GM23338 (cell line): ENCODE data around the gene MSL1. TPM values are rescaled to one million over a fixed set of nuclear protein-coding genes. Genes with fewer than 3 reads are reported as not detected.

Experiments used
- ATAC-seq: fragments of 200-7000 bp; cut with Tn5 transposase; 3 replicates; pipeline ENCODE4 v1.9.1; 2020
- DNase-seq: peaks from one replicate; pipeline ENCODE4 v3.0.0-alpha.2; 2015; ENCODE audit warnings: low spot score
- H2AFZ ChIP-seq: fragments of 200-600 bp; sonication (generic); 2 replicates; pipeline ENCODE4 v1.8.0; 2016; ENCODE audit warnings: antibody characterized with exemption, mild to moderate bottlenecking, moderate library complexity
- H3F3A ChIP-seq: fragments of 200-600 bp; sonication (generic); replicated peaks from 2 replicates; pipeline ENCODE4 v1.8.0; 2017; ENCODE audit warnings: antibody characterized with exemption, mixed run types, low read depth
- H3K27ac ChIP-seq: fragments of 200-600 bp; sonication (generic); 2 replicates; pipeline ENCODE4 v1.6.1; 2016; ENCODE audit warnings: low read depth
- H3K27me3 ChIP-seq: fragments of 200-600 bp; sonication (generic); 2 replicates; pipeline ENCODE4 v1.8.0; 2016; ENCODE audit warnings: mild to moderate bottlenecking, mixed run types, moderate library complexity; ENCODE audit not compliant: insufficient read depth
- H3K36me3 ChIP-seq: fragments of 200-600 bp; sonication (generic); 2 replicates; pipeline ENCODE4 v1.8.0; 2016; ENCODE audit warnings: mild to moderate bottlenecking; ENCODE audit not compliant: insufficient read depth
- H3K4me1 ChIP-seq: fragments of 200-600 bp; sonication (generic); 2 replicates; pipeline ENCODE4 v1.8.0; 2016; ENCODE audit warnings: mild to moderate bottlenecking, moderate library complexity; ENCODE audit not compliant: insufficient read depth
- H3K4me2 ChIP-seq: fragments of 200-600 bp; sonication (generic); 2 replicates; pipeline ENCODE4 v1.7.1; 2017; ENCODE audit warnings: mixed run types
- H3K4me3 ChIP-seq: fragments of 200-600 bp; sonication (generic); 2 replicates; pipeline ENCODE4 v1.6.1; 2016; ENCODE audit warnings: mixed run types
- H3K79me2 ChIP-seq: fragments of 200-600 bp; sonication (generic); replicated peaks from 2 replicates; pipeline ENCODE4 v1.8.0; 2017; ENCODE audit warnings: mild to moderate bottlenecking; ENCODE audit not compliant: insufficient read depth
- H3K9me2 ChIP-seq: fragments of 200-600 bp; sonication (generic); 2 replicates; pipeline ENCODE4 v1.8.0; 2017; ENCODE audit not compliant: insufficient read depth
- H4K20me1 ChIP-seq: fragments of 200-600 bp; sonication (generic); replicated peaks from 2 replicates; pipeline ENCODE4 v1.8.0; 2017; ENCODE audit warnings: mild to moderate bottlenecking; ENCODE audit not compliant: insufficient read depth
- H3K27ac Mint-ChIP-seq: 2 replicates; pipeline ENCODE4 v1.8.0; 2020; ENCODE audit warnings: inconsistent platforms, mild to moderate bottlenecking, moderate library complexity, mixed read lengths
- H3K27me3 Mint-ChIP-seq: 3 replicates; pipeline ENCODE4 v1.8.0; 2022; ENCODE audit warnings: low read depth, mild to moderate bottlenecking, moderate library complexity, mixed read lengths, inconsistent platforms; ENCODE audit not compliant: insufficient read depth, poor library complexity
- H3K36me3 Mint-ChIP-seq: 3 replicates; pipeline ENCODE4 v1.8.0; 2021; ENCODE audit warnings: low read depth, mild to moderate bottlenecking, inconsistent platforms, moderate library complexity, mixed read lengths
- H3K4me1 Mint-ChIP-seq: 3 replicates; pipeline ENCODE4 v1.8.0; 2020; ENCODE audit warnings: mild to moderate bottlenecking, inconsistent platforms, mixed read lengths
- H3K4me3 Mint-ChIP-seq: 3 replicates; pipeline ENCODE4 v1.8.0; 2021; ENCODE audit warnings: moderate library complexity, mild to moderate bottlenecking, inconsistent platforms, mixed read lengths
- H3K9me3 Mint-ChIP-seq: 3 replicates; pipeline ENCODE4 v1.8.0; 2020; ENCODE audit warnings: moderate library complexity, mild to moderate bottlenecking, inconsistent platforms, mixed read lengths
- JUNB ChIP-seq: IDR thresholded peaks from one replicate; pipeline ENCODE4 v1.6.1; 2016; ENCODE audit warnings: antibody characterized with exemption; ENCODE audit not compliant: unreplicated experiment
- STAT1 ChIP-seq: IDR thresholded peaks from one replicate; pipeline ENCODE4 v1.6.1; 2016; ENCODE audit warnings: antibody characterized with exemption; ENCODE audit not compliant: unreplicated experiment
- polyA plus RNA-seq: library from polyadenylated mRNA; unstranded; fragments of >200 nt; fragmentation: Nextera tagmentation; extraction: Ambion mirVana; gene quantifications from 2 replicates; pipeline ENCODE4 v1.2.1, GENCODE V29; 2016
- total RNA-seq: library from RNA; depleted of rRNA; stranded (reverse); fragments of >200 nt; shearing (Covaris generic); gene quantifications from 2 replicates; pipeline ENCODE4 v1.2.3, GENCODE V29; 2014
- TF ChIP-seq, protein P1 (sequence below): fragments of 250-450 bp; sonication (Bioruptor Pico); IDR thresholded peaks from 2 replicates; pipeline ENCODE4 v1.5.0; 2020; ENCODE audit warnings: mild to moderate bottlenecking, moderate library complexity
- TF ChIP-seq, protein P2 (sequence below), 2 experiments: fragments of 200-600 bp in 1 of 2; sonication (generic) in 1 of 2; conservative IDR thresholded peaks; 2 replicates each; pipeline versions ENCODE4 v1.5.1 to v1.6.1; 2016 to 2017; ENCODE audit warnings: antibody characterized with exemption in 2 of 2, low read depth in 2 of 2, mild to moderate bottlenecking in 2 of 2, moderate library complexity in 1 of 2

The MSL1 gene
- total and polyA plus RNA-seq, 2 experiments from 2014 or later, result 16.2 to 56.5 TPM

- TF ChIP-seq, protein P1, sequence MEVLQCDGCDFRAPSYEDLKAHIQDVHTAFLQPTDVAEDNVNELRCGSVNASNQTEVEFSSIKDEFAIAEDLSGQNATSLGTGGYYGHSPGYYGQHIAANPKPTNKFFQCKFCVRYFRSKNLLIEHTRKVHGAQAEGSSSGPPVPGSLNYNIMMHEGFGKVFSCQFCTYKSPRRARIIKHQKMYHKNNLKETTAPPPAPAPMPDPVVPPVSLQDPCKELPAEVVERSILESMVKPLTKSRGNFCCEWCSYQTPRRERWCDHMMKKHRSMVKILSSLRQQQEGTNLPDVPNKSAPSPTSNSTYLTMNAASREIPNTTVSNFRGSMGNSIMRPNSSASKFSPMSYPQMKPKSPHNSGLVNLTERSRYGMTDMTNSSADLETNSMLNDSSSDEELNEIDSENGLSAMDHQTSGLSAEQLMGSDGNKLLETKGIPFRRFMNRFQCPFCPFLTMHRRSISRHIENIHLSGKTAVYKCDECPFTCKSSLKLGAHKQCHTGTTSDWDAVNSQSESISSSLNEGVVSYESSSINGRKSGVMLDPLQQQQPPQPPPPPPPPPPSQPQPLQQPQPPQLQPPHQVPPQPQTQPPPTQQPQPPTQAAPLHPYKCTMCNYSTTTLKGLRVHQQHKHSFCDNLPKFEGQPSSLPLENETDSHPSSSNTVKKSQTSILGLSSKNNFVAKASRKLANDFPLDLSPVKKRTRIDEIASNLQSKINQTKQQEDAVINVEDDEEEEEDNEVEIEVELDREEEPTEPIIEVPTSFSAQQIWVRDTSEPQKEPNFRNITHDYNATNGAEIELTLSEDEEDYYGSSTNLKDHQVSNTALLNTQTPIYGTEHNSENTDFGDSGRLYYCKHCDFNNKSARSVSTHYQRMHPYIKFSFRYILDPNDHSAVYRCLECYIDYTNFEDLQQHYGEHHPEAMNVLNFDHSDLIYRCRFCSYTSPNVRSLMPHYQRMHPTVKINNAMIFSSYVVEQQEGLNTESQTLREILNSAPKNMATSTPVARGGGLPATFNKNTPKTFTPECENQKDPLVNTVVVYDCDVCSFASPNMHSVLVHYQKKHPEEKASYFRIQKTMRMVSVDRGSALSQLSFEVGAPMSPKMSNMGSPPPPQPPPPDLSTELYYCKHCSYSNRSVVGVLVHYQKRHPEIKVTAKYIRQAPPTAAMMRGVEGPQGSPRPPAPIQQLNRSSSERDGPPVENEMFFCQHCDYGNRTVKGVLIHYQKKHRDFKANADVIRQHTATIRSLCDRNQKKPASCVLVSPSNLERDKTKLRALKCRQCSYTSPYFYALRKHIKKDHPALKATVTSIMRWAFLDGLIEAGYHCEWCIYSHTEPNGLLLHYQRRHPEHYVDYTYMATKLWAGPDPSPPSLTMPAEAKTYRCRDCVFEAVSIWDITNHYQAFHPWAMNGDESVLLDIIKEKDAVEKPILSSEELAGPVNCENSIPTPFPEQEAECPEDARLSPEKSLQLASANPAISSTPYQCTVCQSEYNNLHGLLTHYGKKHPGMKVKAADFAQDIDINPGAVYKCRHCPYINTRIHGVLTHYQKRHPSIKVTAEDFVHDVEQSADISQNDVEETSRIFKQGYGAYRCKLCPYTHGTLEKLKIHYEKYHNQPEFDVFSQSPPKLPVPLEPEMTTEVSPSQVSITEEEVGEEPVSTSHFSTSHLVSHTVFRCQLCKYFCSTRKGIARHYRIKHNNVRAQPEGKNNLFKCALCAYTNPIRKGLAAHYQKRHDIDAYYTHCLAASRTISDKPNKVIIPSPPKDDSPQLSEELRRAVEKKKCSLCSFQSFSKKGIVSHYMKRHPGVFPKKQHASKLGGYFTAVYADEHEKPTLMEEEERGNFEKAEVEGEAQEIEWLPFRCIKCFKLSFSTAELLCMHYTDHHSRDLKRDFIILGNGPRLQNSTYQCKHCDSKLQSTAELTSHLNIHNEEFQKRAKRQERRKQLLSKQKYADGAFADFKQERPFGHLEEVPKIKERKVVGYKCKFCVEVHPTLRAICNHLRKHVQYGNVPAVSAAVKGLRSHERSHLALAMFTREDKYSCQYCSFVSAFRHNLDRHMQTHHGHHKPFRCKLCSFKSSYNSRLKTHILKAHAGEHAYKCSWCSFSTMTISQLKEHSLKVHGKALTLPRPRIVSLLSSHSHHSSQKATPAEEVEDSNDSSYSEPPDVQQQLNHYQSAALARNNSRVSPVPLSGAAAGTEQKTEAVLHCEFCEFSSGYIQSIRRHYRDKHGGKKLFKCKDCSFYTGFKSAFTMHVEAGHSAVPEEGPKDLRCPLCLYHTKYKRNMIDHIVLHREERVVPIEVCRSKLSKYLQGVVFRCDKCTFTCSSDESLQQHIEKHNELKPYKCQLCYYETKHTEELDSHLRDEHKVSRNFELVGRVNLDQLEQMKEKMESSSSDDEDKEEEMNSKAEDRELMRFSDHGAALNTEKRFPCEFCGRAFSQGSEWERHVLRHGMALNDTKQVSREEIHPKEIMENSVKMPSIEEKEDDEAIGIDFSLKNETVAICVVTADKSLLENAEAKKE, result no peak
- TF ChIP-seq JUNB, result no peak
- no peak for TF ChIP-seq STAT1
Observed at GRCh38 chr17:40084477-40084876, 37.3 kb upstream of the MSL1 start (continued).

GRCh38 chr17:40086150-40087044 lies 35.4 kb upstream of the MSL1 start:
- Histone ChIP-seq H3K9me2 (no peaks in the 10 kb centered on the region), H3K79me2 (no peaks in the 10 kb centered on the region), H3K36me3 (no peaks in the 10 kb centered on the region), H3K27me3 (no peaks in the 10 kb centered on the region), H3K4me3 (no peak overlapping the region), H3K4me2 (no peak overlapping the region), H3K27ac (no peak overlapping the region), H3F3A (peaks cover 5% of the 10 kb centered on the region; the same call in 1 of the 2 replicates), H3K4me1 (0 out of 2 replicates have a peak, but pooled peaks cover 1% of the 10 kb centered on the region), H4K20me1 (no peaks in the 10 kb centered on the region), H2AFZ (no peak overlapping the region)
- Mint-ChIP-seq H3K4me1 (peaks cover 24% of the 10 kb centered on the region), H3K9me3 (no peaks in the 10 kb centered on the region), H3K27me3 (peaks cover 14% of the 10 kb centered on the region), H3K4me3 (no peak overlapping the region), H3K36me3 (peaks cover 21% of the 10 kb centered on the region), H3K27ac (no peak overlapping the region)
- peak; percentile 87 for ATAC-seq
- DNase-seq, result peak; percentile 90
- TF ChIP-seq, protein P2, sequence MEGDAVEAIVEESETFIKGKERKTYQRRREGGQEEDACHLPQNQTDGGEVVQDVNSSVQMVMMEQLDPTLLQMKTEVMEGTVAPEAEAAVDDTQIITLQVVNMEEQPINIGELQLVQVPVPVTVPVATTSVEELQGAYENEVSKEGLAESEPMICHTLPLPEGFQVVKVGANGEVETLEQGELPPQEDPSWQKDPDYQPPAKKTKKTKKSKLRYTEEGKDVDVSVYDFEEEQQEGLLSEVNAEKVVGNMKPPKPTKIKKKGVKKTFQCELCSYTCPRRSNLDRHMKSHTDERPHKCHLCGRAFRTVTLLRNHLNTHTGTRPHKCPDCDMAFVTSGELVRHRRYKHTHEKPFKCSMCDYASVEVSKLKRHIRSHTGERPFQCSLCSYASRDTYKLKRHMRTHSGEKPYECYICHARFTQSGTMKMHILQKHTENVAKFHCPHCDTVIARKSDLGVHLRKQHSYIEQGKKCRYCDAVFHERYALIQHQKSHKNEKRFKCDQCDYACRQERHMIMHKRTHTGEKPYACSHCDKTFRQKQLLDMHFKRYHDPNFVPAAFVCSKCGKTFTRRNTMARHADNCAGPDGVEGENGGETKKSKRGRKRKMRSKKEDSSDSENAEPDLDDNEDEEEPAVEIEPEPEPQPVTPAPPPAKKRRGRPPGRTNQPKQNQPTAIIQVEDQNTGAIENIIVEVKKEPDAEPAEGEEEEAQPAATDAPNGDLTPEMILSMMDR (conservative IDR thresholded peaks at IDR 0.05; ENCODE audit: low read depth in 2 of 2), result peak; percentile 95 to 96
- no peak for TF ChIP-seq JUNB
